ENCODE measurements around the gene SGTB. TPM values are rescaled to one million over a fixed set of nuclear protein-coding genes. Genes with fewer than 3 reads are reported as not detected.

The SGTB gene
- total and polyA plus RNA-seq, 7 donors = 0.91 to 7.6 (median 3.8) TPM

DNA sequence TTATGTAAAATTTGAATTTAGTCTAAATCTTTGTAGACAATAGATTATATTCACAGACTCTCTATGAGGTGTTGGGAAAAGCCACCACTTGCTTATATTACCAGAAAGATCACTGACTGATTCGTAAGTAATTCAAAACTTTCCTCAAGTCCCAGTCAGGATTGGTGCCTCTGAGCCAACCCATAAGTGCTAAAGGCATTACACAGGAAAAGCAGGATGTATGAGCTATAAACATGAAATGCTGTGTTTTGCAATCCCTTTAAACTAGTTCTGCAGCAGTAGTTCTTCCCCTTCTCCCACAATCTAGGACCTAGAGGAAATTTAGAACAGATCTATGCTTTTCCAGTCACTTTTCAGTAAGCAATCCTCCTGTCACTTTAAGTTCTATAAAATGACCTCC lies 49.1 kb downstream of the SGTB start:
- H3K27me3 ChIP-seq (ENCODE audit: insufficient read depth in 3 of 3, low read length in 2 of 3) = no peaks in the 10 kb centered on the region
- TF ChIP-seq, protein P1, sequence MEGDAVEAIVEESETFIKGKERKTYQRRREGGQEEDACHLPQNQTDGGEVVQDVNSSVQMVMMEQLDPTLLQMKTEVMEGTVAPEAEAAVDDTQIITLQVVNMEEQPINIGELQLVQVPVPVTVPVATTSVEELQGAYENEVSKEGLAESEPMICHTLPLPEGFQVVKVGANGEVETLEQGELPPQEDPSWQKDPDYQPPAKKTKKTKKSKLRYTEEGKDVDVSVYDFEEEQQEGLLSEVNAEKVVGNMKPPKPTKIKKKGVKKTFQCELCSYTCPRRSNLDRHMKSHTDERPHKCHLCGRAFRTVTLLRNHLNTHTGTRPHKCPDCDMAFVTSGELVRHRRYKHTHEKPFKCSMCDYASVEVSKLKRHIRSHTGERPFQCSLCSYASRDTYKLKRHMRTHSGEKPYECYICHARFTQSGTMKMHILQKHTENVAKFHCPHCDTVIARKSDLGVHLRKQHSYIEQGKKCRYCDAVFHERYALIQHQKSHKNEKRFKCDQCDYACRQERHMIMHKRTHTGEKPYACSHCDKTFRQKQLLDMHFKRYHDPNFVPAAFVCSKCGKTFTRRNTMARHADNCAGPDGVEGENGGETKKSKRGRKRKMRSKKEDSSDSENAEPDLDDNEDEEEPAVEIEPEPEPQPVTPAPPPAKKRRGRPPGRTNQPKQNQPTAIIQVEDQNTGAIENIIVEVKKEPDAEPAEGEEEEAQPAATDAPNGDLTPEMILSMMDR (IDR thresholded peaks at IDR 0.05) = no peak
- no peaks in the 10 kb centered on the region for H3K9me3 ChIP-seq
- no peak overlapping the region for H3K27ac ChIP-seq
- H3K4me3 ChIP-seq = no peak overlapping the region
- H3K36me3 ChIP-seq (ENCODE audit: insufficient read depth in 1 of 2, low read depth in 1 of 2) = peaks cover 3 to 44% of the 10 kb centered on the region in 2 donors
- intact Hi-C loops (cut with DNase I) = no loop called here
- no peak for ATAC-seq
- no peaks in the 10 kb centered on the region for H3K4me1 ChIP-seq
- no peak for DNase-seq
- WGBS, 3 donors = 81 to 90% (median 82%) methylated on average over 1 of the region's 1 CpG

DNA sequence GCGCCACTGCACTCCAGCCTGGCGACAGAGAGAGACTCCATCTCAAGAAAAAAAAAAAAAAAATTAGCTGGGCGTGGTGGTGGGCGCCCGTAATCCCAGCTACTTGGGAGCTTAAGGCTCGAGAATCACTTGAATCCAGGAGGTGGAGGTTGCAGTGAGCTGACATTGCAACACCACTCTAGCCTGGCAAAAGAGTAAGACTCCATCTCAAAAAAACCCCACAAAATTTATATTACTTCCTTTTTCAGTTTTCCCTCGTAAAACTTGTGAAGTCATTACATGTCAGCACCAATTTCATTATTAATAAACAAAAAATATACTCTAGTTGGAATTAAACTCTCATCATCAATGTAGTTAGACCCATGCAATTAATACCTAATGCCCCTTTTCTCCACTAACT lies 53.2 kb downstream of the SGTB start:
- no peaks in the 10 kb centered on the region for H3K9me3 ChIP-seq
- DNase-seq = no peak
- TF ChIP-seq, protein P1 (IDR thresholded peaks at IDR 0.05) = no peak
- intact Hi-C loops (cut with DNase I) = no loop called here
- H3K27ac ChIP-seq = no peak overlapping the region
- H3K27me3 ChIP-seq (ENCODE audit: insufficient read depth in 3 of 3, low read length in 2 of 3) = no peaks in the 10 kb centered on the region
- WGBS, 3 donors = 81 to 93% (median 88%) methylated on average over 7 of the region's 7 CpGs
- peaks cover 3 to 74% of the 10 kb centered on the region in 2 donors for H3K36me3 ChIP-seq (ENCODE audit: insufficient read depth in 1 of 2, low read depth in 1 of 2)
- peaks cover 4% of the 10 kb centered on the region for H3K4me1 ChIP-seq
- no peak for ATAC-seq
- H3K4me3 ChIP-seq = no peak overlapping the region

DNA sequence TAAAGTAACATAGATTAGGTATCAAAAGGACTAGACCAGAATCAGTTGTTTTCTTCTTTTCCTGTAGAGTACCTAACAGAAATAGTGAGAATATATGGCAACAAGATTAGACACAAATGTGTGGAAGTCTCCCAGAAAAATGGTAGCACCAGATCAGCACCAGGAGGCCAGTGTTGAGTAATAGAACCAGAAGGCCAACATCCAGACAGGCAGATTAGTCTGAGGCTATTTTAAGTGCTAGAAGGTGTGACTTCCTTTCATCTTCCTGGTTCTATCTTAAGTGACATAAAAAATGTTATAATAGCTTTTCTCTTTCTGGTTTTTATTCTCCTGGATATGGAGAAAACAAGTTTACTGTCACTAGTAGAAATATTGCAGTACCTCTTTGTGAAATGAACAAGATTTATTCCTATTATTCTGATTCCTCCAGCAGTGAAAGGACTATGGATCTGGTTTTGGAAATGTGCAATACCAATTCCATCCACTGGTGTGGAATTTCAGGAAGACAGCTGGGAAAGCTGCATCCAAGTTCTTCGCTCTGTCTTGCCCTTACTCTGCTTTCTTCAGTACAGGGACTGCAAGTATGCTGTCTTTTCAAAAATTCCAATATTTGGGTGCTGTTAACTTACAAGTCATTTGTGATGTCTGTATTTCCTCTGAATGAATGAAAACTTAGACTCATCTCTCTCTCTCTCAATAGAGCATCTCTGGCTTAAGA lies 57.9 kb downstream of the SGTB start:
- DNase-seq = no peak
- no peaks in the 10 kb centered on the region for H3K27me3 ChIP-seq (ENCODE audit: insufficient read depth in 3 of 3, low read length in 2 of 3)
- H3K4me1 ChIP-seq = peaks cover 10% of the 10 kb centered on the region
- intact Hi-C loops (cut with DNase I) = no loop called here
- no peak overlapping the region for H3K4me3 ChIP-seq
- peak overlapping the region; percentile 10 for H3K27ac ChIP-seq
- 46 to 75% (median 57%) methylated on average over 1 of the region's 1 CpG for WGBS, 3 donors
- H3K36me3 ChIP-seq (ENCODE audit: insufficient read depth in 1 of 2, low read depth in 1 of 2) = peaks cover 2 to 72% of the 10 kb centered on the region in 2 donors
- no peaks in the 10 kb centered on the region for H3K9me3 ChIP-seq
- TF ChIP-seq, protein P1 (IDR thresholded peaks at IDR 0.05) = peak; percentile 43
- peak; percentile 53 to 89 (median 70) for ATAC-seq

DNA sequence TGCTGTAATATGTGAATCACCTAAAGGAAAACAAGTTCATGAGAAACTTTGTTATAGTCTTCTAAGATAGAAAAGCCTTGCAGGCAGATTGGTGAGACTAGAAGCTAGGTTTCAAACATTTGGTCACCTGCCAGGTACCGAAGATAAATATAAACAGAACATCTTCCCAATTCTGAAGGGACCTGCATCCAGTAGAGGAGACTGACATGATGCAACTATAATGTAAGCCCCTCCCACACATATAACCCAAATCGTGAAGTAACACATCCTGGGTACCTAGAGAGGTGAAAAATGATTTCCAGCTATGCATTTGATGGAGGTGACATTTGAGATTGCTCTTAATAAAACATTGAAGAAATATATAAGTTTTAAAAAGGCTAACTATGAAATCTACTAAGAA lies 67.2 kb downstream of the SGTB start:
- H3K4me3 ChIP-seq = no peak overlapping the region
- no peaks in the 10 kb centered on the region for H3K4me1 ChIP-seq
- ATAC-seq = no peak
- intact Hi-C loops (cut with DNase I) = no loop called here
- 76 to 85% (median 85%) methylated on average over 2 of the region's 2 CpGs for WGBS, 3 donors
- peaks cover 0 to 57% of the 10 kb centered on the region in 2 donors for H3K36me3 ChIP-seq (ENCODE audit: insufficient read depth in 1 of 2, low read depth in 1 of 2)
- no peaks in the 10 kb centered on the region for H3K9me3 ChIP-seq
- no peak overlapping the region for H3K27ac ChIP-seq
- DNase-seq = no peak
- H3K27me3 ChIP-seq (ENCODE audit: insufficient read depth in 3 of 3, low read length in 2 of 3) = no peaks in the 10 kb centered on the region
- TF ChIP-seq, protein P1 (IDR thresholded peaks at IDR 0.05) = no peak

DNA sequence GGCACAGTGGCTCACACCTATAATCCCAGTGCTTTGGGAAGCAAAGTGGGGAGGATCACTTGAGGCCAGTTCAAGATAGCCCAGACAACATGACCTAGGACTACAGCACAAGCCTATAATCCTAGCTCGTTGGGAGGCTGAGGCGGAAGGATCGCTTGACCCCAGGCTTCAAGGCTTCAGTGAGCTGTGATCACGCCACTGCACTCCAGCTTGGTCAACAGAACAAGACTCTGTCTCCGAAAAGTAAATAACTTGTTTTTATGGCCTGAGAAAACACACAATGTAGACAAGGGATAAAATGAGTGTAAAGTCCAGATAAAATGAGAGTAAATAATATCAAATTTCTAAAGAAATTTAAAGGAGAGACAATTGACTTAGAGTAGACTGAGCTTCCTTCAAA lies 70.8 kb downstream of the SGTB start:
- H3K9me3 ChIP-seq = no peaks in the 10 kb centered on the region
- intact Hi-C loops (cut with DNase I) = no loop called here
- DNase-seq (no peak), ATAC-seq (no peak)
- no peak overlapping the region for H3K27ac ChIP-seq
- H3K27me3 ChIP-seq (ENCODE audit: insufficient read depth in 3 of 3, low read length in 2 of 3) = no peaks in the 10 kb centered on the region
- no peak overlapping the region for H3K4me3 ChIP-seq
- H3K36me3 ChIP-seq (ENCODE audit: insufficient read depth in 1 of 2, low read depth in 1 of 2) = peaks cover 0 to 71% of the 10 kb centered on the region in 2 donors
- no peaks in the 10 kb centered on the region for H3K4me1 ChIP-seq
- 72 to 94% (median 81%) methylated on average over 5 of the region's 5 CpGs for WGBS, 3 donors
- TF ChIP-seq, protein P1 (IDR thresholded peaks at IDR 0.05) = no peak
